GM18858 (cell line): Measurements from ENCODE around the gene SIGLEC6.
"Not testable (repeated sequence)": the region's sequence is repeated elsewhere in the genome, so short reads cannot be mapped to it uniquely, and the experiment has no call there.

Experiments
- ATAC-seq: cut with Tn5 transposase; IDR thresholded peaks from one replicate; pipeline ENCODE4 v1.9.1; 2021; ENCODE audit not compliant: unreplicated experiment

The SIGLEC6 gene

GRCh38 chr19:51509823-51510660 lies 21.4 kb downstream of the SIGLEC6 start:
- ATAC-seq = no peak

GRCh38 chr19:51508059-51508733 lies 23.3 kb downstream of the SIGLEC6 start:
- no peak for ATAC-seq

GRCh38 chr19:51507640-51508058 lies 23.8 kb downstream of the SIGLEC6 start:
- ATAC-seq = no peak

- no peak for ATAC-seq
Observed at GRCh38 chr19:51507192-51507591, 24.3 kb downstream of the SIGLEC6 start.

- ATAC-seq = no peak
Observed at GRCh38 chr19:51505904-51506303, 25.6 kb downstream of the SIGLEC6 start.

- no peak for ATAC-seq
Observed at GRCh38 chr19:51503896-51504295, 27.6 kb downstream of the SIGLEC6 start.

- no peak for ATAC-seq
Observed at GRCh38 chr19:51503286-51503817, 28.1 kb downstream of the SIGLEC6 start.

- no peak for ATAC-seq
Observed at GRCh38 chr19:51501594-51502263, 29.7 kb downstream of the SIGLEC6 start, which contains the start of gene SIGLEC12. Gene SIGLEC12 (minus strand): TSS chr19:51501800. CDS start chr19:51501733, 67 bp downstream.

- not testable (repeated sequence) for ATAC-seq
Observed at GRCh38 chr19:51500931-51501330, 30.5 kb downstream of the SIGLEC6 start.

- no peak for ATAC-seq
Observed at GRCh38 chr19:51497666-51498065, 33.8 kb downstream of the SIGLEC6 start.

- ATAC-seq = no peak
Observed at GRCh38 chr19:51493776-51494175, 37.7 kb downstream of the SIGLEC6 start.

- no peak for ATAC-seq
Observed at GRCh38 chr19:51491586-51491985, 39.9 kb downstream of the SIGLEC6 start.

GRCh38 chr19:51490676-51491075 lies 40.8 kb downstream of the SIGLEC6 start:
- no peak for ATAC-seq

- ATAC-seq = no peak
Observed at GRCh38 chr19:51489113-51489512, 42.4 kb downstream of the SIGLEC6 start.

GRCh38 chr19:51488491-51488890 lies 43.0 kb downstream of the SIGLEC6 start:
- ATAC-seq = no peak

GRCh38 chr19:51485960-51486660 lies 45.4 kb downstream of the SIGLEC6 start:
- ATAC-seq = no peak

- ATAC-seq = no peak
Observed at GRCh38 chr19:51480590-51480989, 50.9 kb downstream of the SIGLEC6 start.

- no peak for ATAC-seq
Observed at GRCh38 chr19:51479531-51480331, 51.7 kb downstream of the SIGLEC6 start.

- ATAC-seq = no peak
Observed at GRCh38 chr19:51478381-51479234, 52.9 kb downstream of the SIGLEC6 start, which contains the start of gene CEACAM18. Gene CEACAM18 (plus strand): TSS chr19:51478539.
